OCI-M2 (cell line): ENCODE data around the gene PRKCZ.

Source experiments
- DNase-seq: peaks from one replicate; lab custom pipeline; 2025; ENCODE audit not compliant: unreplicated experiment; lab: John Stamatoyannopoulos, UW

Gene PRKCZ

DNA sequence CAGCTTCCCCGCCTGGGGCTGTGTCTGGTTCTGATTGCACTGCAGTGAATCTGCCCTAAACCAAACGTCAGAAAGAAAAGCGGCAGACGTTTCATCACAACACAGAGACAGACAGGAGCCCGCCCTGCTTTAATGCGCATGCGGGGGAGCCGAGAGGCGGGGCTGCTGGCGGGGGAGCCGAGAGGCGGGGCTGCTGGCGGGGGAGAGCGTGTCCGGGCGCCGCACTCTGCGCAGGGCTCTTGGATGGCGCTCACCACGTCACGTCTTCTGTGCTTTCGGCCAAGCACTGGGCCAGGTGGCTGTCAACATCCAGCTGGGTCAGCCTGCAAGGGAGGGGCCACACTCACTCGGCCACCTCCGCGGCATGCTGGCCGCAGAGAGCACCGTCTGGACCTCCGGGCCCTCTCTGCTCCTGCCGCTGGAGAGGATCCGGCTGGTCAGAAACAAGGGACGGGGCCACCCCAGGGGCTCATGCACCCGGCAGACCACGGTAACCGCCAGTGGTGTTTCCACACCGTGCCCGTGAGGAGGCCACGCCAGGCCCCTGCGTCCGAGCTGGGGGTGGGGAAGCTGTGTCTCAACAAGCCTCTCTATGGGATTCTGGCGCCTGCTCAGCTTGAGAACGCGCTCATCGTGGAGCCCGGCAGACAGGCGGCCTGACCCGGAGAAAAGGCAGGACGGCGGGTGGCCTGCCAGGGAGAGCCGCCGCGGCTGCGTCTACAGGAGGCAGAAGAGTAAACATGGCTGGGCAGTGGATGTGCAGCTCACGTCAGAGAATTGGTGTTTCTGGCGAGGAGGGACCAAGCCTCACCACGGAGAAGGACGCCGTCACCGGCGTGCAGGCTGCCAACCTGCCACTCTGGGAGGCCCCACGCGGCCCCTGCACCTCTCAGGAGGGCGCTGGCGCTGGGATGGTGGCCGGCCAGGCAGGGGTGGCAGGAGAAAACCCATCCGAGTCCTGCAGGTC lies 139.5 kb downstream of the PRKCZ start:
- DNase-seq: no peak

DNA sequence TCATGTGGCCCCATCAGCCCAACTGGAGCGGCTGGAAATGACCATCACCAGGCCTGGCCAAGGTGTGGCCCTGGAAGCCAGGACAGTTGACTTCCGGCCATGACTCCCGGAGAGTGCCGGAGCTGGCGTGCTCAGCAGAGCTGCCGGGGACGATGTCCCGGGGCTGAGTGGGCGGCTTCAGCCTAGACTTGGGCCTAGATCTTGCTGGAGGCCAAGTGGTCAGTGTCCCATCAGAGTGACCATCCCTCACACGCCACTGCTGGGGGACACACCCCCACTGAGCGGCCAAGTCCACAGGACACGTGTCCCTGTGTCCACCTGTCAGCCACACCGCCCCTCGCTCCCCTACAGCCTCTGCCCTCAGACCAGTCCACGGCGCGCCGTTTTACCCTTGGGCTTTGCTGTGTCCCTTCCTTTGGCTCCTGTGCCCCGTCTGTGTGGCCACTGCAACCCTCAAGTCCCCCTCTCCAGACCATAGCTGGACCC lies 140.3 kb downstream of the PRKCZ start:
- no peak for DNase-seq

DNA sequence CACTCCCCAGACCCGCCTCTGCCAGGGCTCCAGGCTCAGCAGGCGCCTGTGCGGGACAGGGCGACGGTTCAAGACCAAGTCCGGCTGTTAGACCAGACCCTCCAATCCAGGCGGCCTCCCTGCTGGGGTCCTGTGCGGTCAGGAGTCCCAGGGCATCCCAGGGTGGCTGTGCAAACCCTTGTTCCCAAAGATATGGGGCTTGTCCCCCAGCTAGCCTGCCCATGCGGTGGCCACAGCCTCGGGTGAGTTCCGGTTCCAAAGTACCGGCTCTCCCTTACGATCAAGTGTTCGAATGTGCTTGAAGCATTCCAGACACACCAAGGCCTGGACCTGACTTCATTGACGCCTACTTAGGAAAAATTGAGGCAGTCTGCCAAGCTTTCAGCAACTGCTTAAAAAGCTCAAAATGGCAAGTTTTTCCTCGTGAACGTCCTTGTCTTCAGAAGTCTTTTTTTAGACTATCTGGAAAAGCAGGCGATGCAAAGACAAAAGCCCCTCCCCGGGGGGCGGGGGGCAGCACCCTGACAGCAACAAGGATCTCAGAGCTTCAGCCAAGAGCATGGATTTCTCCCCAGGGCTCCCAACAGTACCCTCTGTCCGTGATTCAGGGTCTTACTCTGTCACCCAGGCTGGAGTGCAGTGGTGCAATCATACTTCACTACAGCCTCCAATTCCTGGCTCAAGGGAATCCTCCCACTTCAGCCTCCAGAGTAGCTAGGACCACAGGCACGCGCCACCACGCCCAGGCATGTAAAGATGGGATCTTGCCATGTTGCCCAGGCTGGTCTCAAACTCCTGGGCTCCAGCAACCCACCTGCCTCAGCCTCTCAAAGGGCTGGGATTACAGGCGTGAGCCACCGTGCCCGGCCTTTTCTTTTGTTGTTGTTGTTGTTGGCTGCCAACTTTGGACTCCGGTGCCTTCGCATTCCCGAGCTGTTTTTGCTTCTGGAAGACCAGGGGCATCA lies 142.1 kb downstream of the PRKCZ start:
- no peak for DNase-seq

DNA sequence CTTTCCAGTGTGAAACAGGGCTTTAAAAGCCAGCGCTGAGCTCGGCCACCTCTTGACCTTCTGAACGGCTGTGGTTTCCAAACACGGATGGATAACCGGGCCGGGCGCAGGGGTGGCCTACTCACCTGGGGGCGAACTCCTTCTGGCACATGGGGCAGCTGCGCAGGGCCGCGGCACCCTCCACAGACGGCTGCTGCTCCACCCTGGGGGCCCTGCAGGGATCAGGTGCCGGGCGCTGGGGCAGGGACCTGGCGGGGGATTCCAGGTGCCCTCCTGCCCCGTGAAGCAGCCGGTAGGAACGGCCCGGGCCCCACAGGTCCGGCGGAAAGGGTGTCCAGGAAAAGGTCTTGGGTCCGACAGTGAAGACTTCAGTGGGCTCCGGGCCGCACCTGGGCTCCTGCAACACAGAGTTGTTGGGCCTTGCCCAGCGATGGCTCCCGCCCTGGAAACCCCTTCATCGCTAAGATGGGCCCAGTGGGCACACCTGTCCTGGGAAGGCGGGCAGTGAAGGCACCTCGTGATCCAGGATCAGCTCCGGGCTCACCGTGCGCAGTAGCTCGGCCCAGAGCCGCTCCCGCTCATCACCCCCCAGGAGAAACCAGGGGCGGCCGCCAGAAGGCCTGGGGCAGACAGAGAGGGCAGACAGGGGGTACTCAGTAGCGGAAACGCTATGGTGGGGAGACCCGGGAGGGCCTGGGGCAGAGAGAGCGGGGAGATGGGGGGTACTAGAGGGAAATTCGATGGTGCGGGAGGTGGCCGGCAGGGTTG lies 143.5 kb downstream of the PRKCZ start:
- no peak for DNase-seq

DNA sequence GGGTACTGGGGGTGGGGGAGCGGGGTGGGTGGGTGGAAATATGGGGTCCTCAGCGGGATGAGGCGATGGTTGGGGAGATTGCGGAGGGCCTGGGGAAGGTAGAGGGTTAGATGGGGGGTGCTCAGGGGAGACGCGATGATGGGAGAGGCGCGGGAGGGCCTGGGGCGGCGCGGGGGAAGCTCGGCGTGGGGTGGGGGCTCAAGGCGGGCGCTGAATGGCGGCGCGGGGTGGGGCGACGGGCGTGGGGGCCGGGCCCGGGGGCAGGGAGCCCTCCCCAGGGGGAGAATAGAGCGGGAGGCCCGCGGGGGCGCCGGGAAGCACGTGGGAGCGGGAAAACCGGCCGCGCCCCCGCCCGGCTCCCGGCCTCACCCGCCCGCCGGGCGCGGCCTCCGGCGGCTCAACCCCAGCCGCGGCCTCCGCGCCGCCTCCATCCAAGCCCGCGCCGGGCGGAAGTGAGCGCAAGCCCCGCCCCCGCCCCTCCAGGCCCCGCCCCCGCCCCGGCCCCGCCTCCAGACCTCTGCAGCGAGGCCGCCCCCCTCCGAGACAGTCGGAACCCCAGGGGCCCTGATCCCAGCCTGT lies 144.2 kb downstream of the PRKCZ start, which contains the start of gene FAAP20:
TSS of gene FAAP20 (minus strand) at position 454 of the 579 bp plus-strand sequence. CDS start at position 431, 23 bp downstream.
- no peak for DNase-seq

DNA sequence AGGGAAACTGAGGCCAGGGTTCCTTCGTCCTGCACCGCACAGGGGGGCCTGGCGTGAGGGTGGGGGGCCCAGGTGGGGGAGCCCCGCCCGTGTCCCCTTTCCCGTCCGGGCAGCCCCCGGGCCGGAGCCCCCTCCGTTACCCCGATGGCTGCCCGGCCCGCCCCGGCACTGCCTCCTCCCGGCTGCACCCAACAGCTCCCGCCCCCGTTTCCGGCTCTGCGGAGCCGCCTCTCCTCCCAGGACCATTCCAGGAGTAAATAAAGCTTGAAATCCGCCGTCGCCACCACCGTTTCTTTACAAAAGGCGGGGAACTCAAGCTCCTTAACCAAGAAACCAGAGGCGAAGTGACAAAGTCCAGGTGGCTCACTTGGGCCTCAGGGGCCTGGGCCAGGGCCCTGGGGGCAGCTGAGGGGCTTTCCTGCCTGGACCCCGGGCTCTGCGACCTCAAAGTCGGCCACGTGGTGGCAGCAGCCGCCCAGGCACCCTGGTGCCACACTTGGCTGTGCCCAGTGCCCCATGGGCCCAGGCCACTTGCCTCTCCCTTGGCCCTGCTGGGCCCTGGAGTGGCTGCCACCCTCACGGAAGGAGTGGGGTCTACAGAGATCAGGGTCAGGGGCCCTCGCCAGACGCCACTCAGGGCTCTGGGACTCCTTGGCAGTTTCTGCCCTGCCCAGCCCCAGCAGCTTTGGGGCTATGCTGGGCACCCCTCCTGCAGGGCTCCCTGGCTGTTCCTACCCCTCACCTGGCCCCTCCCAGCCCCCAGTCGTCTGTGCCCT lies 144.9 kb downstream of the PRKCZ start:
- DNase-seq: peak; percentile 81

DNA sequence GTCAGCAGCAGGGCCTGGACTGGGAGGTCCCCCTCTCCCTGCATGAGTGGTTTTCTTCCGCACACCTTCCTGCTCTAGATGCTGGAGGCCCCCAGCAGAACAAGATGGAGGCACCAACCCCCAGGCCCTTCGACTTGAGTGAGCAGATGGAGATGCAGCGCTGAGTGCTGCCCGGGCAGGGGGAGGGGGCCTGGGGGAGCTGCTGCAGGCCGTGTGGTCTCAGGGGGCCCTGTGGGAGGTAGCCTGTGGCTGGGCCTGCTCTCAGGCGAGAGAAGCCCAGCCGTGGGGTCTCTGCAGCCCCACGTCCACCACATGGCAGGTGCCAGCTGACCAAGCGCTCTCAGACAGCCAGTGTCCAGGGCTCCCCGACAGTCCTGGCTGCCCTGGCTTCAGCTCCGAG lies 145.6 kb downstream of the PRKCZ start:
- no peak for DNase-seq

DNA sequence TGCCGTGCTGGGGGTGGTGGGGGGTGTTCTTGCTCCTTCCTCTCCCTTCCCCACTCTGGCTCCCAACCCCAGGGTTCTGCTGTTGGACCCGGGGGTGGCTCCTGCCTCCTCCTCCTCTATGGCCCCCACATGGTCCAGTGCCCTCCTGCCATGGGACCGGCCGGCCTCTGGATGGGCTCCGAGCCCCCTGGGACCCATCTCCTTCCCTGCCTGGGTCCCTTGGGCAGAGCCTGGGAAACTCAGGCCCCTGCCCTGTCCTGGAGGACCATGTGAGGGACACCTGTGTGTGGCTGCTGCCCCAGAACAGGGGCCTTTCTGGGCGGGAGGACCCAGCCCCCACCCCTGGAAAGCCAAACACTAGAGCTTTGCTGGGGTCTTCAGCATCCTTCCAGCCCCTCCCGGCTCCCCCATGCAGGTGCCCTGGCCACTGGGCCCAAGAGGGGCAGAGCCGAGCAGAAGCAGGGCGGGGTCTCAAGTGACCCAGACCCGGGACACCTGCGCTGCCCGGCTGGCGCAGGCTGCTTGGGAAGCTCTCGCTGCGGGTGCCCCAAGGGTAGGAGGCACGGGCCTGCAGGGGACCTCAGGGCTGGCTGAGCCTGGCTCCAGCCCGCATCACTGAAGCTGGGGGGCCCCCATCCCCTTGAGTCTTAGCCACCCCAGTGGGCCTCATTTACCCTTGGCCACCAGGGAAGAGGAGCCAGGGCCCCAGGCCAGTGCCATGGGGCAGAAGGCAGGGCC lies 146.9 kb downstream of the PRKCZ start:
- DNase-seq: no peak

DNA sequence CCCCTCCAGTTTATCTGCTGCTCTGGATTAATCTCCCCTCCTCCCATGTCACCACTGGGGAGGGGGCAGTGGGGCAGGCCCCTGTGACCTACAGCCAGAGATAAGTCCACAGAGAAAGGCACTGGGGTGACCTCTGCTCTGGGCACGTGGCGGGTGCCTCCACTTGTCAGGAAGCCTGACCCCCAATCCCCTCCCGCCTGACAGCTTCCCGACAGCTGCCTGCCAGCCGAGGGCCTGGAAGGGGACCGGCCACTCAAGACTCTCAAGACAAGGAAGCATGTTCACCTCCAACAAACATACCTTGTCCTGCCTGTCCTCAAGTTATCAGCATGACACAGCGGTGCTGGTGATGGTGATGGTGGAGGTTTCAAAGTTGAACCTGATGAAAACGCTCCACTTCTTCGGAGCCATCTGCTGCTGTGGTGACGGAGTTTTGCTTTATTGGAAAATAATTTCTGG lies 147.5 kb downstream of the PRKCZ start:
- DNase-seq: peak; percentile 9

DNA sequence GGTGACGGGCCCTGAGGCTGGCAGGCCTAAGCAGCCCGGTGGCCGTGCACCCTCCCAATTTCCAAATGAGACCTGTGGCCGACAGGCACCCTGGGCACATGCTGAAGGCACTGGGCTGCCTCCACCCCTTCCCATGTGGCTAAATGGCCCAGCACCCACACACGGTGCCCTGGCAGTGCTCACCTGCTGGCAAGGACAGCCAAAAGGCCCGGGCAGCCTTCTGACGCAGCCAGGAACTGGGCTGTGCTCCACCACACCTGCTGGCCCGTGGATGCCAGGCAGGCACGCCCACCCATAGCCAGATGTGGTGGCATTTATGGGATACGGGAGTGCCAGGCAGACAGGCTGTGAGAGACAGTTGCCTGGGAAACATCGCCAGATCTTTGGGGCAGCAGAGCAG lies 148.4 kb downstream of the PRKCZ start:
- DNase-seq: no peak

DNA sequence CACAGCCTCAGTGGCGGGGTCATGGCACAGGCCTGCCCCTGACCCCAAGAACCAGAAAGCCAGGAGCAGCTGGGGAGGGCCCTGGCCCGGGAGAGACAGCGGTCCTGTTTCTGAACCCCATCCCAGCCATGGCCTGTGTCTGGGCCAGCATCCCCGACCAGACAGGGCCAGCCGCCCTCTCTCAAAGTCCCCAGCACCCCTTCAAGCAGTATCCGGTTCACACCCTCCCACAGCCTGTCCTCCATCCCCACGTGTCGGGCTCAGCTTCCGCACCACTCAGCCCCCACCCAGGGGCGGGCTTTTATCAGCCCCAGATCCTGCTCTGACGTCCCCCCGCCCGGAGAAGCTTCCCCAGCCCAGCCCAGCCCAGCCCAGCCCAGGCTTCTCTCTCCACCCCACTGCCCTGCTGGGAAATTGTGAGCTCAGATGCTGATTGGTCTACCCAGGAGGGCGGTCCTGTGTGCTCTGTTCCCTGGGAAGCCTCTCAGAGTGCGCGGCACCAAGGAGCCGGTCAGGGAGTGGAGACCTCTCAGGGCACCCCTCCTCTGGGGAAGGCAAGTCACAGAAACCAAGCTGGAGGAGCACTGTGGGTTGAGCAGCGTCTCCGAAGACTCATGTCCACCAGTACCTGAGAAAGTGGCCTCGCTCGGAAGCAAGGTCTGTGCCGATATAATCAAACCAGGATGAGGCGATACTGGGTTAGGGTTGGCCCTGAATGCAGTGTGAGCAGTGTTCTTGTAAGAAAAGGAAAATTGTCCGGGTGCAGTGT lies 149.0 kb downstream of the PRKCZ start:
- peak; percentile 60 for DNase-seq

DNA sequence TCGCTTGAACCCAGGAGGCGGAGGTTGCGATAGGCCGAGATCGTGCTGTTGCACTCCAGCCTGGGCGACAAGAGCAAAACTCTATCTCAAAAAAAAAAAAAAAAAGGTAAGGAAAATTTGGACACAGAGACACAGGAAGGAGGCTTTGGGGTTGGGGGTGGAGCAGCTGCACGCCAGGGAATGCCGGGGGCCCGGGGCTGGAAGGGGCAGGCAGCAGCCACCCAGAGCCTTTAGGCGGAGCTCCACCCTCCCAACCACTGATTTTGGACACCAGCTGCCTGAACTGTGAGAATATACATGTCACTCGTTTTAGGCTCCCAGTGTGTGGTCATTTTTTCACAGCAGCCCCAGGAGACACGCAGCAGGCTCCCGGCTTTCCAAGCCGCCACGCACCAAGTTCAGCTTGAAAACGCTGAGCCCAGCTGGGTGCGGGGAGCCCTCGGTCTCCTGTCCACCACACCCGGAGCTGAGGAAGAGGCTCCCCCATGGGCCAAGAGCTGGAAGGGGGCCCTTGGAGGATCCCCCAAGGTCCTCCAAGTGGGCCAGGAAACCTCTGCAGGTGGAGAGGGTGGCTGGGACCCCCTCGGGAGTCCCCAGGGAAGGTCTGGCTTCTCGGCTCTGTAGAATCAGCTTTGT lies 150.2 kb downstream of the PRKCZ start:
- DNase-seq: no peak

DNA sequence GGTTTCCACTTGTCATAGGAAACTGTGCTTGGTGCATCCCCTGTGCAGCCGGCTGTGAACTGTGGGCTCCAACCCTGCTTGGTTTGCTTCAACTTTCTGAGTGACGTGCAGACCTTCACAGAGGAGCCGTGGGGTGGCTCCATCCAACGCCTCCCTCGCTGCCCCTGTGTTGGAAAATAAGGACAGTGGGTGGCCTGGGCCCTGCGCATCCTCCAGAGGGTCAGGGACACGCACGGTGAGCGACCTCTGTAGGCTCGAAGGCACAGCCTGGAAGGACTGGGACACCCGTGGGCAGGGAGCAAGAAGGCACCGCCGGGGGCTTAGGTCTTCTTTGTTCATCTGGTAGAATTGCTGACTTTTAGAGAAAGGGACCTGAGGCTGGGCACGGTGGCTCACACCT lies 150.9 kb downstream of the PRKCZ start:
- no peak for DNase-seq

DNA sequence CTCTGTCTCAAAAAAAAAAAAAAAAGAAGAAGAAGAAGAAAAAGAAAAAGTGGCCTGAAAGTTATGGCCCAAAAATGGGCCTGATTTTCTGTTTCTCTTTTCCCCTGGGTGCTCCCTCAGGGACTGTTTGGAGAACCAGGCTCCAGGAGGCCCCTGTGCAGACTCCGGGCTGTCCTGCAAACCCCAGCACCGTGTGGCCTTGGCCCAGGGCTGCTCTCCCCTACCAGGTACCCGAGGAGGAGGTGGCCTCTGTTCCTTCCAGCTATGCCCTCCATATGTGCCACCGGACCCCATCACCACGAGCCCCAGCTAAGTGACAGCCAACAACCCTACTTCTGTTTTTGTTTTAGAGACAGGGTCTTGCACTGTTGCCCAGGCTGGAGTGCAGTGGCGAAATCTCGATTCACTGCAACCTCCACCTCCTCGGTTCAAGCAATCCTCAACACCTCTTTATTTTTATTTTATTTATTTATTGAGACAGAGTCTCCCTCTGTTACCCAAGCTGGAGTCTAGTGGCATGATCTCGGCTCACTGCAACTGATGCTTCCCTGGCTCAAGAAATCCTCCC lies 151.9 kb downstream of the PRKCZ start:
- no peak for DNase-seq

DNA sequence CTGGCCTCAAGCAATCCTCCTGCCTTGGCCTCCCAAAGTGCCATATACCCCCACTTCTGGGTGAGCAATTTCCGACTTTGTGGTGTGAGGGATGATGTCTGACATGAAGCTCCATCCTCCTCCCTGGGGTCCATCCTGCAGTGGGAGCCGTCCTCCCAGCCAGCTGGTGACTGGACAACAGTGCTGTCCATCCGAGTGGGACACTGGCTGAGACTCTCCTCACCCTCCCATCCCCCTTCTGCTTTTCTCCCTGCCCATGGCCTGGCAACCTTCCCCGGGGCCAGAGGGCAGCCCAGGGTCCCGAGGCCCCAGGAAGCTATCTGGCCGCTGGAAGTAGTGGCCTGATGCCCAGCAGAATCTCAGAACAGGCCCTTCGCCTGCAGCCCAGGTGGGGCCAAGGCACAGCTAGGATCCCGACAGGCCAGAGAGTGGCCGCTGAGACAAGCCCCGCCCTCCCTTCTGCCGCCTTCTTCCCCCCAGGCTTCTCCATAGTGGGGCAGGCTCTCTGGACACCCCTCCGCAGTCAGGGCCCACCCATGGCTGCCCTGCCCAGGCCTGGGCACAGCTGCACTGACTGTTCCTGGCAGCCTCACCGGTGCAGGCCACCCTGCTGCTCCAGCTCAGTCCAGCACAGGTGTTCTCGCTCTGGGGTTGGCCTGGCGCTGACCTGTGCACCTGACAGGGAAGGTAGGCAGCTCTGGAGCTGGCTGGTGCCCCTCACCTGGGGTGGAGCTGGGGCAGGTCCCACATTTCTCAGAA lies 152.8 kb downstream of the PRKCZ start:
- no peak for DNase-seq

DNA sequence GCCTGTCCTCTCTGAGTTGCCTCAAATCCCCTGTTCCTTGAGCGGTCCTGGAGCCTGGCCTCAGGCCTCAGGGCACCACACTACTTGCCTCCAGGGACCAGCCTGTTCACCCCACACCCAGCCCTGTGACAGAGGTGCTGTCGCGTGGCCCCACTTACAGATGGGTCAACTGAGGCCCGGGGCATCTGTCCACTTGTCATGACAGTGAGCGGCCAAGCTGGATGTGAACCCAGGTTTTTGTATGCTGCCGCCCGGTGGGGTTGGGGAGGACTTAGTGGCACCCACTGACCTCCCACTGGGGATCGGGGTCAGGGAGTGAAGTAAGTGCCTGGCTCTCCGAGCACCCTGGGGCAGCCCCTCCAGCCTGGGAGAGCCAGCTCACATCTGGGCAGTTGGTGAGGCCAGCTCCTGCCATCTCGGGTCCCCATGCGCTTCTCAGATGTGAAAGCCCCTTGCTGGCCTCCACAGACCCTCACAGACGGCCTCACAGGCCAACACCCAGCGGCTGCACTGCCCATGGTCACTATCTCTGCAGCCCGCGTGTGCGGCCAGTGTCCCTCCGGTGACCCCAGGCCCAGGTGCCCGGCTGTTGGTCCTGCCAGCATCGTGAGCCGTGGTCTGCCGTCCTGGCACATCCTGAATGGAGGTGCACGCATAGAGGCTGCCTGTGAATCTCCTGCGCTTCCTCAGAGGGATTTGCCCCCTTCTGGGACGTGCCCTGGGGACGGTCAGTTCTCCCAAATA lies 153.6 kb downstream of the PRKCZ start:
- no peak for DNase-seq
